Islet of Langerhans (tissue), 1 donor: Measurements from ENCODE around the gene SYT6.
"Not testable (repeated sequence)": the region's sequence is repeated elsewhere in the genome, so short reads cannot be mapped to it uniquely, and the experiment has no call there.

Experiments used
- FAIRE-seq: peaks from one replicate; lab custom pipeline; 2011; peaks lifted over from hg19 to GRCh38; lab: Jason Lieb, UNC

SYT6 gene

DNA sequence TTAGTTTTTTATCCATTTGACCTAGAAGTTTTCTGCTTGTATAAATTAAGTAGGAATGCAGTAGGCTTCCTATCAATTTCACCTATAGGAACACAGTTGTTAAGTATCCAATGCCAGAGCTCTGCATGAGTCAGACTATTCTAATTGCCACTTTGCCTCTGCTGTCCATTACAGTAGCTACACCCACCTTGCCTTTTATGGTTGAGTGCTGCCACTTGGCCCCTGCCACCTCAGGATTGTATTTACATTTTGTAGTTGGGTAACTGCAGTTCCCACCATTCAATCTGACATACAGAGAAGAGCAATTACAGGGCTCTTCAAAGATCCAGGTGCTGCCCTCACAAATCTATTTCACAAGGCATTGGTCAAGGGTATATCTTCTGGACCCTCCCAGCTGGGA, 83.9 kb downstream of the SYT6 start:
- FAIRE-seq = not testable (repeated sequence)

DNA sequence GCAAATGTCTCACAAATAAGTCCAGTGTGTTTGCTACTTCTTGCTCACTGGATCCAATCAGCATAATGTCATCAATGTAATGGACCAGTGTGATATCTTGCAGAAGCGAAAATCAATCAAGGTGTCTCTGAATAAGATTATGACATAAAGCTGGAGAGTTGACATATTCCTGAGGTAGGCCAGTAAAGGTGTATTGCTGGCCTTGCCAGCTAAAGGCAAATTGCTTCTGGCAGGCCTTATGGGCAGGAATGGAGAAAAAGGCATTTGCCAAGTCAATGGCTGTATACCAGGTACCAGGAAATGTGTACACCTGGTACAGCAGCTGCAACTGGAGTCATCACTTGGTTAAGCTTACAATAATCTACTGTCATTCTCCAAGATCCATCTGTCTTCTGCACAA, 85.0 kb downstream of the SYT6 start:
- FAIRE-seq = not testable (repeated sequence)

DNA sequence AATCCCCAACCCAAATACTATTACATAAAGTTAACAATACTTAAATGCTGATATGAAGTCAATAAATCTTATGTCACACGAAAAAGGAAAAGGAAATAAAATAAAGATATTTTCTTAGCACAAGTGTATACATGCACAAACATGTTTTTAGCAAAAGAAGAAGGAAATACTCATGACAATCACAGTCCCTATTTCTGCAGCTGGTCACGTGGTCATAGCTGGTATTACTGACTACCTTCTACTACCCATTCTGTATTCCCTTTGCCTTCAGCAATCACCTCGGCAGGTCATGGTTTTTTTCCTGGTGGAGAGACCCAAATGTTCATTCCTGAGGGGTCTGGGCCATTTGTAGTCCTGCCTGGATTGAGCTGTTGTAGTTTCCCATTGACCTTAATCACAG, 88.0 kb downstream of the SYT6 start:
- FAIRE-seq = not testable (repeated sequence)

DNA sequence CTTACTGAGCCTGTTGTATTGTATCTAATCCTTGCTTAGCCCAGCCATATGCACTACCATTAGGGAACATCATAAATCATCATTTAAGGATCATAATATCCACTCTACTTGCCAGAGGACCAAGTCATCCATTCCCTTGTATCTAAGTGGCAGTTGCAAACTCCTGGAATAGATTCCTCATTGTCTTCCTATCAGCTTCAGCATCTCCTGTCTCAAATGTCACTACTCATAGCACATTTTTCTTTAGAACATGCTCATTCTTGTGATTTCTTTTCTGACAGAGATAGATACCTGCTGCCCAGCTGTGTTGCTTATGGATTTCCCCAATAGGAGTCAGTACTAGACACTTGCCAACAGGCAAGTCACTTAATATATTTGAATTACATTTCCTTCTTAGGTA, 90.1 kb downstream of the SYT6 start:
- FAIRE-seq = no peak

DNA sequence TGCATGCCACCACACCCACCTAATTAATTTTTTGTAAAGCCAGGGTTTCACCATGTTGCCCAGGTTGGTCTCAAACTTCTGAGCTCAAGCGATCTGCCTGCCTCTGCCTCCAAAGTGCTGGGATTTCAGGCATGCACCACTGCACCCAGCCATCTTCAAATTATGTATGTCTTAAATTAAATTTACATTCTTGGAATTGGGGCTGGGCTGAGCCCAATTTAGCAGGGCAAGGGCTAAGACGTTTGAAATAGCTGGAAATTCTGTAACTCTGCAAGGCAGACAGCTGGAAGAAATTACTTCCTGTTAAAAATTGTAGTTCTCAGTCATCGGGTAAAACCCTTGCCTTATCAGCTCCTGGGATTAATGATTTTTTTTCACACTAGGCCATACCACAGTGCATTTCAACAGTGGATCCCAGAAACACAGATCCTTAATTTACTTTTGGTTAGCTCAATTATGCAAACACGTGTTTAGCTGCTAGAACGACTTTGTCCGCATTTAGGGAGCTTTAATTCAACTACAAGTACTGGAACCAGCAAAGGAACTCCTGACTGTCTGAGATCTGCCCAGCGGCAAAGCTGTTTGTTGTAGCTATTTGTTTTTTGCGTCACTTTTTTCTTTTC, 91.1 kb downstream of the SYT6 start:
- FAIRE-seq = no peak

DNA sequence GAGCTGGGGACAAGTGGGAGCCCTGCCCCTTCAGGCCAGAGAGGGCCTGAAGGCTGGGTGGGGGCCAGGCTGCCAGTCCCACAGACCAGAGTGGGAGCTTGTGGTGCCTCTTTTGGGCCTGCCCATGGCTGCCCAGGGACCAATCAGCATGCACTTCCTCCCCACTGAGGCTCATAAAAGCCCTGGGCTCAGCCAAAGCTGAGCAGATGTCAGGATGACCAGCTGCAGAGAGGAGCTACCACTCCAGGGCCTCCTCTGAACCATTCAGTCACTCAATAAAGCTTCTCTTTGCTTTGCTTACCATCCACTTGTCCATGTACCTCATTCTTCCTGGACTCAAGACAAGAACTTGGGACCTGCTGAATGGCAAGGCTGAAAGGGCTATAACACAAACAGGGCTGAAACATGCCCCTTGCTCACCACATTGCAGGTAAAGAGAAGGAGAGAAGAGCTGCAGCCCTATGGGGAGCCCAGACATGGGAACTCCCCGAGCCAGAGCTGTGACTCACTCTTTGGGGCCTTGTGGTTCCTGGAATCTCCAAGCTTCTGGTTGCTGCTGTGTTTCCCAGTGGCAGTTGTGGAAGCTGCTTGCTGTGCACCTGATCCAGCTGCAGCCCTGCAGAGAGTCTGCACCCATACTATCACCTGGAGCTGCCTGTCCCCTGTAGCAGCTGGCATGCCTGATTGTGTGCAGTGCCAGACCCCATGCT, 92.4 kb downstream of the SYT6 start:
- no peak for FAIRE-seq

DNA sequence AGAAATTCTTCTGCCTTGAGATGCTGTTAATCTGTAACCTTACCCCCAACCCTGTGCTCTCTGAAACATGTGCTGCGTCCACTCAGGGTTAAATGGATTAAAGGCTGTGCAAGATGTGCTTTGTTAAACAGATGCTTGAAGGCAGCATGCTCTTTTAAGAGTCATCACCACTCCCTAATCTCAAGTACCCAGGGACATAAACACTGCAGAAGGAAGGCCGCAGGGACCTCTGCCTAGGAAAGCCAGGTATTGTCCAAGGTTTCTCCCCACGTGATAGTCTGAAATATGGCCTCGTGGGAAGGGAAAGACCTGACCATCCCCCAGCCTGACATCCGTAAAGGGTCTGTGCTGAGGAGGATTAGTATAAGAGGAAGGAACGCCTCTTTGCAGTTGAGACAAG, 95.4 kb downstream of the SYT6 start:
- FAIRE-seq = not testable (repeated sequence)

DNA sequence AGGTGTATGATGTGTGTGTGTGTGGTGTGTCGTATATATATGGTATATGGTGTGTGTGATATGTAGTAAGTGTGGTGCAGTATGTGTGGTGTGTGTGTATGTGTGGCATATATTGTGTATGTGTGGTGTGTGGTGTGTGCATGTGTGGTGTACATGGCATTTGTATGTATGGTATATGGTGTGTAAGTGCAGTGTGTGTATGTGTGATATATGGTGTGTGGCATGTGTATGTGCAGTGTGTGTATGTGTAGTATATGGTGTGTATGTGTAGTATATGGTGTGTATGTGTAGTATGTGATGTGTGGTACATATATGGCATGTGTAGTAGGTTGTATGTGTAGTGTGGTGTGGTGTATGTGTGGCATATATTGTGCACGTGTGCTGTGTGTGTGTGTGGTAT, 99.5 kb downstream of the SYT6 start:
- no peak for FAIRE-seq

DNA sequence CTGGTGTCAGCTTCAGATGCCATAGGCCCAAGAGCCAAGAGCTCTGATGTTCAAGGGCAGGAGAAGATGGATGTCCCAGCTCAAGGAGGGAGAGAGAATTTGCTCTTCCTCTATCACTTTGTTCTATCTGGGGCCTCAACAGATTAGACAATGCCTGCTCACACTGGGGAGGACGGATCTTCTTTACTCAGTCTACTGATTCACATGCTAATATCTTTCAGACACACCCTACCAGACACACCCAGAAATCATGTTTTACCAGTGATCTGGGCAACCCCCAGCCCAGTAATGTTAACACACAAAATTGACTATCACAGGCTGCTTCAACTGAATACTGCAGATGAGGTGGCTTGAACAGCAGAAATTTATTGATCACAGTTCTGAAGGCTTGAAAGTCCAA, 105.4 kb downstream of the SYT6 start:
- FAIRE-seq = no peak

DNA sequence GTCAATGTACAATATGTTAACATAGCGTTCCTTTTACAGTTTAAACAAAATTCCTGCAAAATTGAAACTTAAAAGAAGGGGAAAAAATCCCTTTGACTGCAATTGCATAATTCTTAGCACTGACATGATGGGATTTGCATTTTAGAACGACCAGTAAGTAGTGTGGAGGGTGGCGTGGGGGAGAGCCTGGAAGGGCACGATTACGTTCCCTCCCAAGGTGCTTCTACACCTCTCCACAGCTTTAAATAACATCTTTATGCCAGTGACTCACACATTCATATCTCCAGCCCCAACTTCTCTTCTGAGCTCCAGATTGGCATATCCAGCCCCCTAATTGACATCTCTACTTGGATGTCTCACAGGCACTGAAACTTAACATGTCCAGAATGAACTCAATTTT, 110.1 kb downstream of the SYT6 start:
- no peak for FAIRE-seq

DNA sequence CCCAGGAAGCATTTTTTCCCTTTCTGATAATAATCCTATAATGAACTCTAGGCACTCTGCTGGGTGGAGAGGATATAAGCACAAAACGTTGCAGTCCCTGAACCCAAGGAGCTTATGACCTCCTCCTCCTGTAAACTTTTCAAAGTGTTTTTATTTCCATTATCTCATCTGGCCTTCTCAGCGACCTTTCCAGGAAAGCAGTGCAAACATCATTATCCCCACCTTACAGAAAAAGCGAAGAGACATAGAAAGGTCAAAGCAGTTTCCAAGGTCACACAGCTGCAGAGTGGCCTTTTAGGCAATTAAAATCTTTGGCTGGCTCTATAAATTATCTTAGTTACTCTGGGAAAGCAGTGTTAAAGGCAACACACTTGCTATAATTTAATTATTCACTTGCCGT, 110.6 kb downstream of the SYT6 start:
- FAIRE-seq = no peak

DNA sequence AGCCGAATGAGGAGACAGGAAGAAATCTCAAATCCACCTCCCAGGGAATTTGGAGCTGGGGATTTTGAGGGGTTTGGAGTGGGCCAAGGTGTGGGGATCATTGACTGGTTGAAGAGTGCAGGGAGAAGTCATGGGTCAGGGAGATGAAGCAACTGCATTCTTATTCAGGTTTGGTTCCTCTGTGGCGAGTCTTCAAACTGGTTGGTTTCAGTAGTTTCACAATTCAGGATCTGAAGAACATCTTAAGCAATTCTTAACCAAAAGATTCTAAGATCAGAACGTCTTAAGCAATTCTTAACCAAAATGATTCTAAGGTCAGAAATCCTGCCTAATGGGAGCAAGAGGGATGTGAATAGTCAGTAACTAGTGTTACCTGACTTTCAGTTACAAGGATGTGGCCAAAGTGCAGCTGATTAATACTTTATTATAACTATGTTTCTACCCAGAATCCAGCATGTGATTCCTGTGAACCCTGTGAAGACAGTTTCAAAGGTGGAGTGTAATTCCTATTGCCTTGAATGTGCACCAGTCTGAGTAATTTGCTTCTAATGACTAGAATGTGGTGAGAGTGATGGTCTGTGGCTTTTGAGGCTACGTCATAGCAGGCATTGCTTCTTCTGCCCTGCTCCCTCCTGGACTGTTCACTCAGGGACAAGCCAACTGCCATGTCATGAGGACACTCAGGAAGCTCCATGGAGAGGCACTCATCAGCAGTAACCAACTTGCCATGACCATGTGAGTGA, 113.2 kb downstream of the SYT6 start:
- no peak for FAIRE-seq
